ENCODE results near the gene CDK13.

DNA sequence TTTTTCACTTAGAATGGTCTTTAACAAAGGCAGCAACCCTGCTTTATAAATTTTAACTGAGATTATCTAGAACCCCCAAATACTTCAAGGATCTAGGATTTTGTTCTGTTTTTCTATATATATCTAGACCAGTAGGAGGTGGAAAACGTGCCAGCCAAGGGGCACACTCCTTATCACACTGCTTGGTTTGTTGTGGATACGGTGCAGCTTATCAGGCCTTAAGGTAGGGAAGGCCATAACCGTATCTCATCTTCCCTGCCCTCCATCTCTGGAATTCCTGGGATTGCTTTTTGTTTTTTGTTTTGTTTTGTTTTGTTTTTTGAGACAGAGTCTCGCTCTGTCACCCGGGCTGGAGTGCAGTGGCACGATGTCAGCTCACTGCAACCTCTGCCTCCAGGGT, 109.0 kb downstream of the CDK13 start:
- TF ChIP-seq ESRRA (CRISPR knock-in tag; IDR thresholded peaks at IDR 0.05; ENCODE audit: borderline replicate concordance) (no peak), CBFB (CRISPR knock-in tag; IDR thresholded peaks at IDR 0.05; ENCODE audit: low read depth) (no peak), SP1 (CRISPR knock-in tag; conservative IDR thresholded peaks at IDR 0.05) (no peak), CREM (CRISPR knock-in tag; IDR thresholded peaks at IDR 0.05) (no peak)
- TF ChIP-seq, protein P1, sequence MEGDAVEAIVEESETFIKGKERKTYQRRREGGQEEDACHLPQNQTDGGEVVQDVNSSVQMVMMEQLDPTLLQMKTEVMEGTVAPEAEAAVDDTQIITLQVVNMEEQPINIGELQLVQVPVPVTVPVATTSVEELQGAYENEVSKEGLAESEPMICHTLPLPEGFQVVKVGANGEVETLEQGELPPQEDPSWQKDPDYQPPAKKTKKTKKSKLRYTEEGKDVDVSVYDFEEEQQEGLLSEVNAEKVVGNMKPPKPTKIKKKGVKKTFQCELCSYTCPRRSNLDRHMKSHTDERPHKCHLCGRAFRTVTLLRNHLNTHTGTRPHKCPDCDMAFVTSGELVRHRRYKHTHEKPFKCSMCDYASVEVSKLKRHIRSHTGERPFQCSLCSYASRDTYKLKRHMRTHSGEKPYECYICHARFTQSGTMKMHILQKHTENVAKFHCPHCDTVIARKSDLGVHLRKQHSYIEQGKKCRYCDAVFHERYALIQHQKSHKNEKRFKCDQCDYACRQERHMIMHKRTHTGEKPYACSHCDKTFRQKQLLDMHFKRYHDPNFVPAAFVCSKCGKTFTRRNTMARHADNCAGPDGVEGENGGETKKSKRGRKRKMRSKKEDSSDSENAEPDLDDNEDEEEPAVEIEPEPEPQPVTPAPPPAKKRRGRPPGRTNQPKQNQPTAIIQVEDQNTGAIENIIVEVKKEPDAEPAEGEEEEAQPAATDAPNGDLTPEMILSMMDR (IDR thresholded peaks at IDR 0.05), result no peak
- TF ChIP-seq, protein P2, sequence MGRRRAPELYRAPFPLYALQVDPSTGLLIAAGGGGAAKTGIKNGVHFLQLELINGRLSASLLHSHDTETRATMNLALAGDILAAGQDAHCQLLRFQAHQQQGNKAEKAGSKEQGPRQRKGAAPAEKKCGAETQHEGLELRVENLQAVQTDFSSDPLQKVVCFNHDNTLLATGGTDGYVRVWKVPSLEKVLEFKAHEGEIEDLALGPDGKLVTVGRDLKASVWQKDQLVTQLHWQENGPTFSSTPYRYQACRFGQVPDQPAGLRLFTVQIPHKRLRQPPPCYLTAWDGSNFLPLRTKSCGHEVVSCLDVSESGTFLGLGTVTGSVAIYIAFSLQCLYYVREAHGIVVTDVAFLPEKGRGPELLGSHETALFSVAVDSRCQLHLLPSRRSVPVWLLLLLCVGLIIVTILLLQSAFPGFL (CRISPR knock-in tag; IDR thresholded peaks at IDR 0.05; ENCODE audit: borderline replicate concordance), result no peak
- TF ChIP-seq, protein P3, sequence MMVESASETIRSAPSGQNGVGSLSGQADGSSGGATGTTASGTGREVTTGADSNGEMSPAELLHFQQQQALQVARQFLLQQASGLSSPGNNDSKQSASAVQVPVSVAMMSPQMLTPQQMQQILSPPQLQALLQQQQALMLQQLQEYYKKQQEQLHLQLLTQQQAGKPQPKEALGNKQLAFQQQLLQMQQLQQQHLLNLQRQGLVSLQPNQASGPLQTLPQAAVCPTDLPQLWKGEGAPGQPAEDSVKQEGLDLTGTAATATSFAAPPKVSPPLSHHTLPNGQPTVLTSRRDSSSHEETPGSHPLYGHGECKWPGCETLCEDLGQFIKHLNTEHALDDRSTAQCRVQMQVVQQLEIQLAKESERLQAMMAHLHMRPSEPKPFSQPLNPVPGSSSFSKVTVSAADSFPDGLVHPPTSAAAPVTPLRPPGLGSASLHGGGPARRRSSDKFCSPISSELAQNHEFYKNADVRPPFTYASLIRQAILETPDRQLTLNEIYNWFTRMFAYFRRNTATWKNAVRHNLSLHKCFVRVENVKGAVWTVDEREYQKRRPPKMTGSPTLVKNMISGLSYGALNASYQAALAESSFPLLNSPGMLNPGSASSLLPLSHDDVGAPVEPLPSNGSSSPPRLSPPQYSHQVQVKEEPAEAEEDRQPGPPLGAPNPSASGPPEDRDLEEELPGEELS (CRISPR knock-in tag; IDR thresholded peaks at IDR 0.05), result no peak

Measured in WTC11 (cell line).